ENCODE data around the gene SLC9A8. TPM values are rescaled to one million over a fixed set of nuclear protein-coding genes. Genes with fewer than 3 reads are reported as not detected.

The SLC9A8 gene
- total and polyA plus RNA-seq, 2 of the 8 experiments (the other 6 are each of a cell fraction or from before 2014, with no cell fraction given), result 3.2 to 6.2 TPM

GRCh38 chr20:49891476-49892110 lies 79.0 kb downstream of the SLC9A8 start:
- H3K23me2 ChIP-seq (ENCODE audit: low read depth, low read length), result no peaks in the 10 kb centered on the region
- H3K9me3 ChIP-seq (ENCODE audit: insufficient read depth in 2 of 2, low read depth in 1 of 2, low read length in 1 of 2), result no peaks in the 10 kb centered on the region
- no peaks in the 10 kb centered on the region for H3K79me2 ChIP-seq (ENCODE audit: control insufficient read depth in 1 of 2, insufficient read depth in 2 of 2, low read length in 2 of 2)
- H2BK5ac ChIP-seq (ENCODE audit: low read depth, low read length), result no peak overlapping the region
- H3K23ac ChIP-seq (ENCODE audit: insufficient read length), result no peak overlapping the region
- CTCF ChIA-PET (ENCODE audit: partially characterized antibody), result interaction anchor here (0.6 to 12.8 kb wide), 18 partner anchors 15 to 660 kb away, joined by 3 to 199 read pairs (median 5); partner anchors contain the start of gene SLC9A8
- peaks cover 0 to 19% (median 11%) of the 10 kb centered on the region in 4 experiments; a peak in 5 of 7 replicates for H3K4me1 ChIP-seq (replicated peaks in 1 of 4; ENCODE audit: control insufficient read depth in 3 of 4, insufficient read depth in 4 of 4, low read length in 3 of 4)
- H4K5ac ChIP-seq (ENCODE audit: insufficient read length, low read depth, low read length), result no peak overlapping the region
- no peak overlapping the region for H3K56ac ChIP-seq (replicated peaks; ENCODE audit: insufficient read length, low read depth, low read length)
- no peak overlapping the region for H2BK20ac ChIP-seq (ENCODE audit: low read length)
- TF ChIP-seq RBBP5 (IDR thresholded peaks at IDR 0.05; ENCODE audit: borderline replicate concordance, low read depth, low read length), result no peak
- no peak for TF ChIP-seq SIN3A (conservative IDR thresholded peaks at IDR 0.05 in 1 of 2, IDR thresholded peaks at IDR 0.05 in 1 of 2; ENCODE audit: low read depth in 1 of 2, low read length in 2 of 2)
- no peak for TF ChIP-seq CREB1 (IDR thresholded peaks at IDR 0.05)
- TF ChIP-seq TBP (IDR thresholded peaks at IDR 0.05; ENCODE audit: low read depth, low read length), result no peak
- H3K27me3 ChIP-seq (replicated peaks in 1 of 4; ENCODE audit: control insufficient read depth in 3 of 4, extremely low read depth in 1 of 4, insufficient read depth in 3 of 4, low read length in 3 of 4), result no peaks in the 10 kb centered on the region
- POLR2A ChIA-PET (ENCODE audit: partially characterized antibody), result interaction anchor here (1.5 to 3.5 kb wide), 3 partner anchors 11 to 23 kb away, joined by 3 to 17 read pairs (median 7); partner anchors contain the start of gene SPATA2
- FAIRE-seq, result no peak
- H4K20me1 ChIP-seq (replicated peaks in 1 of 2; ENCODE audit: control insufficient read depth in 1 of 2, insufficient read depth in 2 of 2, low read length in 2 of 2), result peaks cover 0 to 4% of the 10 kb centered on the region in 2 experiments
- no peak overlapping the region; a peak in 1 of 7 replicates for H3K9ac ChIP-seq (replicated peaks in 1 of 4; ENCODE audit: extremely low read depth in 1 of 4, low read depth in 3 of 4, low read length in 3 of 4)
- H4K91ac ChIP-seq (replicated peaks; ENCODE audit: insufficient read length, low read length), result no peak overlapping the region
- H3K36me3 ChIP-seq (ENCODE audit: control insufficient read depth in 2 of 4, insufficient read depth in 4 of 4, low read length in 3 of 4), result no peaks in the 10 kb centered on the region
- no peak overlapping the region for H3K27ac ChIP-seq (ENCODE audit: low read depth, low read length)
- H2BK15ac ChIP-seq (ENCODE audit: low read length), result no peak overlapping the region
- no peak overlapping the region for H3K14ac ChIP-seq (ENCODE audit: insufficient read length)
- H2AFZ ChIP-seq (ENCODE audit: low read length), result no peak overlapping the region
- no peak overlapping the region for H2BK12ac ChIP-seq (ENCODE audit: low read depth, low read length)
- H2AK5ac ChIP-seq (ENCODE audit: low read depth, low read length), result no peak overlapping the region
- peak overlapping the region; percentile 43; the same call in 1 of the 2 replicates for H4K8ac ChIP-seq (ENCODE audit: extremely low read depth, insufficient read depth, low read length)
- no peak overlapping the region for H3K18ac ChIP-seq (ENCODE audit: extremely low read depth, low read length)
- H3K4me2 ChIP-seq (ENCODE audit: insufficient read depth in 1 of 2, low read depth in 2 of 2, low read length in 2 of 2), result no peak overlapping the region
- DNase-seq (ENCODE audit: low read depth in 1 of 2, low spot score in 2 of 2), result no peak
- H3K4me3 ChIP-seq (ENCODE audit: extremely low read depth in 1 of 4, insufficient read depth in 2 of 4, low read depth in 3 of 4, low read length in 4 of 4), result no peak overlapping the region
- H2BK120ac ChIP-seq (replicated peaks; ENCODE audit: low read depth, low read length), result no peak overlapping the region
- H3K79me1 ChIP-seq (ENCODE audit: low read depth, low read length), result no peaks in the 10 kb centered on the region
- no peak overlapping the region for H3K4ac ChIP-seq (replicated peaks; ENCODE audit: insufficient read length, low read depth, low read length)
- WGBS, 2 experiments (ENCODE audit: extremely low coverage in 1 of 2, insufficient coverage in 1 of 2, insufficient read length in 1 of 2, insufficient replicate concordance in 2 of 2, low coverage in 1 of 2, low lambda C conversion rate in 2 of 2, missing lambda C conversion rate in 1 of 2), result 86% methylated on average over 13 of the region's 13 CpGs; no CpG with 5 or more reads in 1 of the 2 experiments

Data from H1 (cell line).